GM19351 (cell line): Measurements from ENCODE around the gene DNAH6.
"Not testable (repeated sequence)": the region's sequence is repeated elsewhere in the genome, so short reads cannot be mapped to it uniquely, and the experiment has no call there.

Experiments used
- ATAC-seq: cut with Tn5 transposase; IDR thresholded peaks from one replicate; pipeline ENCODE4 v1.9.1; 2021; ENCODE audit warnings: mild to moderate bottlenecking, moderate library complexity; ENCODE audit not compliant: unreplicated experiment

The DNAH6 gene

GRCh38 chr2:84732897-84733778 lies 216.8 kb downstream of the DNAH6 start:
- ATAC-seq = no peak

- no peak for ATAC-seq
Observed at GRCh38 chr2:84735389-84735788, 219.1 kb downstream of the DNAH6 start.

GRCh38 chr2:84741182-84741822 lies 225.0 kb downstream of the DNAH6 start:
- peak; percentile 97 for ATAC-seq

DNA sequence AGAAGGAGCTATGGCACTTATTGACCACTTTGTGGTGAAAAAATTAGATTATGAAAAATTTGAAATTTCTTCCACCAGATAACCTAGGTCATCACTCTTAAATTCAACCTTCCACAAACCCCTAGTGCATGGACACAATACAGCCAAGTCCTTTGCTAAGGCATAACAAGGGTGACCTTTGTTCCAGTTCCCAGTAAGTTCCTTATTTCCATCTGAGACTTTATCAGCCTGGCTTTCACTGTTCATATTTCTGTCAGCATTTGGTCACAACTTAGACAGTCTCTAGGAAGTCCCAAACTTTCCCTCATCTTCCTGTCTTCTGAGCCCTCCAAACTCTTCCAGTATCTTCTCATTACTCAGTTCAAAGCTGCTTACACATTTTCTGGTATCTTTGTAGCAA lies 232.0 kb downstream of the DNAH6 start:
- ATAC-seq = no peak

- no peak for ATAC-seq
Observed at GRCh38 chr2:84749442-84749841, 233.1 kb downstream of the DNAH6 start.

GRCh38 chr2:84755096-84755495 lies 238.8 kb downstream of the DNAH6 start:
- no peak for ATAC-seq

DNA sequence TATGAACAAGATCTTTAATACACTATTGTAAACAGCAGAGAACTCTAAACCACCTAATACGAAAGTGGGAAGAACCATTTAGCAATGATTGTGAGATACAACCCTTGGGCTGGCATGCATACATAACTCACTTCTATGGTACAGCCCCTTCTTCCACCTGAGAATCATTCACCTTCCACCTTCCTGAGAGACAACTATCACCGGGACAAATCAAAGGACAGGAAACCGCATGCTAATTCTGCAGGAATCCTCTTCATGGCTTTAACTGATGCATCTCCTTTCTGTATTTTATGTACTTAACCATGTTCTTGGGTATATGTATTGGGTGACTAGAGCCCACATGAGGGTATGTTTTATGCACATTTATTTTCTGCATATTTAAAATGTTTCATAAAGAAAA lies 241.3 kb downstream of the DNAH6 start:
- no peak for ATAC-seq

- no peak for ATAC-seq
Observed at GRCh38 chr2:84766791-84767190, 250.5 kb downstream of the DNAH6 start.

GRCh38 chr2:84768840-84769239 lies 252.5 kb downstream of the DNAH6 start:
- ATAC-seq = no peak

GRCh38 chr2:84770280-84770679 lies 254.0 kb downstream of the DNAH6 start:
- no peak for ATAC-seq

GRCh38 chr2:84771251-84771650 lies 255.0 kb downstream of the DNAH6 start:
- ATAC-seq = no peak

GRCh38 chr2:84773562-84773961 lies 257.3 kb downstream of the DNAH6 start:
- not testable (repeated sequence) for ATAC-seq

- no peak for ATAC-seq
Observed at GRCh38 chr2:84776011-84776410, 259.7 kb downstream of the DNAH6 start.

- ATAC-seq = no peak
Observed at GRCh38 chr2:84778911-84779690, 262.8 kb downstream of the DNAH6 start.

DNA sequence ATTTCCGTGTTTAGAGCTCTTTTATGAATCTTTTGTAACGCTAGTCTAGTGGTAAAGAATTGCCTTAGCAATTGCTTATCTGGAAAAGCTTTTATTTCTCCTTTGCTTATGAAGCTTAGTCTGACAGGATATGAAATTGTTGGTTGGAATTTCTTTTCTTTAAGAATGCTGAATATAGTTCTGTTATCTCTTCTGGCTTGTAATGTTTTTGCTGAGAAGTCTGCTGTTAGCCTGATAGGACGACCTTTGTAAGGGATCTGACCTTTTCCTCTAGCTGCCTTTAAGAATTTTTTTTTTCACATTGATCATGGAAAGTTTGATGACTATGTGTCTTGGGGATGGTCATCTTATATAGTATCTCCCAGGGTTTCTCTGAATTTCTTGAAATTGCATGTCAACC lies 263.5 kb downstream of the DNAH6 start:
- no peak for ATAC-seq

GRCh38 chr2:84781942-84782716 lies 265.8 kb downstream of the DNAH6 start:
- peak; percentile 96 for ATAC-seq

DNA sequence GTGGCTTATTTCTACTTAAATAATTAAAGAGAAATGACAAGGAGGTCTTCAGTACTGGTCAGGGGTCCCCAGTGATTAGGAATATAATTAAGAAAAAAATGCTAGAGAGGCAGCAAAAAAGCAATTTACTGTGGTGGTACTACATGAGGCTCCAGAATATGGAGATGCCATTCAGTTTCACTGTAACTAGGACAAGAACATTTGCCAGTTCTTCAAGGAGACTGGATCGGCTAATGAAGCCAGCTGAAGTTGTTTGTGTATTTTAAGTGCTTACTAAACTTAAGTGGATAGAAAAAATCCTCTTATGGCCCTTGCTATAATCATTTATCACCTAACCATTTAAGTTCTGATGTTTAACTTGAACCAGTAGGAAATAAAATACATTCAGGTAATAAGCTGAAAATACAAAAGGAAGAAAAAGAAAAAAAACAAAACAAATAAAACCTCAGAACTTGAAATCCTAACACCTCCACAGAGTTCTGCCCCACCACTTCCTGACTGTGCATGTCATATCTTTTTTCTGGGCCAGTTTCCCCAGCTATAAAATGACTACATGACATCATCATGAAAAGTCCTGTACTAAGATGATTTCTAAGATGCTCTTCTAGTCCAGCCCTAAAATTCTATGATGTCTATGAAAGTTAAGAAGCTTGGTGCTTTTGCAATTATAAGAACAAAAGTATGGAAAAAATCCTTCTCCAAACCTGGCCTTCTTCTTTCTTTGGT lies 266.6 kb downstream of the DNAH6 start:
- peak; percentile 41 for ATAC-seq

DNA sequence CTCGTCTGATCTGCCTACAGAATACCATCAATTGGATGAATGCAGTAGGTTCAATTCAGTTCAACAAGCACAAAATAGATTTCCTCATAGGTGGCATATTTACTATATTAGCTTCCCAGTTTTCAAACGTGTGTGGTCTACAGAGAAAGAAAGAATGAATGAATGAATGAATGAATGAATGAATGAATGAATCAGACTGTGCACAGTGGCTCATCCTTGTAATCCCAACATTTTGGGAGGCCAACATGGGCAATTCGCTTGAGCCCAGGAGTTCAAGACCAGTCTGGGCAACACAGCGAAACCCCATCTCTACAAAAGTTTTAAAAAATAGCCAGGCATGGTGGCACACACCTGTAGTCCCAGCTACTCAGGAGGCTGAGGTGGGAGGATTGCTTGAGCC lies 269.7 kb downstream of the DNAH6 start:
- no peak for ATAC-seq

DNA sequence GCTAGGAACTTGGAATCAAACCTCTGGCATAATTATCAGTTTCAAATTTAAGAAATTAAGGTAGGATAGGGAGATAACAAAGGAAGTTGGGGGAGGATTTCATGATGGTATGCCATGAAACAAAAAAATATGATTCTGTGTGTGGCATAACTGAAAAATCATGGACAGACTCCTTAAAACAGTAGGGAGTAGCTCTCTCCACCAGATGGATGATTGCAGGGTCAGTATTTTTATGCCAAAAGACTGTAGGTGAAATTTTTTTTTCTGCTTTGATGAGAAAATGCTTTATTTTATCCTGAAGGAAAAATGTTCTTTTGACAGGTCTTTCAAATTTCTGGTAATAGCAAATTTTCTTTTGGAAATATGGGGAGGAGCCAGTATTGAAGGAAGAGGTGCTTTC lies 270.3 kb downstream of the DNAH6 start:
- ATAC-seq = no peak

GRCh38 chr2:84788027-84788426 lies 271.7 kb downstream of the DNAH6 start:
- ATAC-seq = no peak
